ENCODE data around the gene ETV4. TPM values are rescaled to one million over a fixed set of nuclear protein-coding genes. Genes with fewer than 3 reads are reported as not detected.

The ETV4 gene
- polyA plus RNA-seq, 6 donors from 2014 or later: 0.12 TPM; not detected in 5

- Mint-ChIP-seq H3K36me3 (no peaks in the 10 kb centered on the region), H3K9me3 (no peaks in the 10 kb centered on the region), H3K4me3 (no peak overlapping the region), H3K4me1 (peaks cover 4 to 5% (median 5%) of the 10 kb centered on the region in 3 donors), H3K27ac (no peak overlapping the region), H3K27me3 (peaks cover 40 to 58% (median 57%) of the 10 kb centered on the region in 3 donors)
- DNase-seq (no peak), ATAC-seq (ENCODE audit: low read depth in 2 of 2) (no peak)
Measured at GRCh38 chr17:43562679-43563599, 16.8 kb upstream of the ETV4 start.

GRCh38 chr17:43560461-43561427, 14.6 kb upstream of the ETV4 start:
- DNase-seq: no peak
- Mint-ChIP-seq H3K27ac (no peak overlapping the region), H3K4me3 (no peak overlapping the region), H3K4me1 (peaks cover 5 to 9% (median 8%) of the 10 kb centered on the region in 3 donors), H3K36me3 (peaks cover 0 to 7% of the 10 kb centered on the region in 2 donors), H3K9me3 (no peaks in the 10 kb centered on the region), H3K27me3 (peaks cover 47 to 68% (median 64%) of the 10 kb centered on the region in 3 donors)
- ATAC-seq (ENCODE audit: low read depth in 2 of 2): no peak

GRCh38 chr17:43559161-43559816, 13.1 kb upstream of the ETV4 start:
- H3K36me3 Mint-ChIP-seq: peaks cover 0 to 8% of the 10 kb centered on the region in 2 donors
- no peaks in the 10 kb centered on the region for H3K9me3 Mint-ChIP-seq
- DNase-seq (no peak), ATAC-seq (ENCODE audit: low read depth in 2 of 2) (no peak)
- peak overlapping the region in 1 of 6 donors; percentile 9 for H3K27ac Mint-ChIP-seq
- peaks cover 42 to 72% (median 69%) of the 10 kb centered on the region in 3 donors for H3K27me3 Mint-ChIP-seq
- peaks cover 5 to 9% (median 8%) of the 10 kb centered on the region in 3 donors for H3K4me1 Mint-ChIP-seq
- H3K4me3 Mint-ChIP-seq: no peak overlapping the region

- Mint-ChIP-seq H3K9me3 (no peaks in the 10 kb centered on the region), H3K4me3 (no peak overlapping the region), H3K27ac (peak overlapping the region in 1 of 6 donors; percentile 9), H3K4me1 (peaks cover 5 to 9% (median 8%) of the 10 kb centered on the region in 3 donors), H3K36me3 (peaks cover 0 to 8% of the 10 kb centered on the region in 2 donors), H3K27me3 (peaks cover 38 to 72% (median 70%) of the 10 kb centered on the region in 3 donors)
- no peak for DNase-seq
- ATAC-seq (ENCODE audit: low read depth in 2 of 2): no peak
Measured at GRCh38 chr17:43558805-43559160, 12.6 kb upstream of the ETV4 start.

- Mint-ChIP-seq H3K27me3 (peaks cover 26 to 62% (median 54%) of the 10 kb centered on the region in 3 donors), H3K4me3 (no peak overlapping the region)
Measured at GRCh38 chr17:43556292-43556691, 10.2 kb upstream of the ETV4 start.

GRCh38 chr17:43554857-43555256, 8.7 kb upstream of the ETV4 start:
- no peak overlapping the region for H3K4me3 Mint-ChIP-seq
- no peak for DNase-seq
- no peaks in the 10 kb centered on the region for H3K9me3 Mint-ChIP-seq
- peaks cover 0 to 8% of the 10 kb centered on the region in 2 donors for H3K36me3 Mint-ChIP-seq
- no peak overlapping the region for H3K27ac Mint-ChIP-seq
- H3K27me3 Mint-ChIP-seq: peaks cover 27 to 62% (median 55%) of the 10 kb centered on the region in 3 donors
- H3K4me1 Mint-ChIP-seq: peaks cover 0 to 4% (median 4%) of the 10 kb centered on the region in 3 donors
- ATAC-seq (ENCODE audit: low read depth in 2 of 2): no peak

More at GRCh38 chr17:43556292-43556691, 10.2 kb upstream of the ETV4 start:
- Mint-ChIP-seq H3K4me1 (peaks cover 0 to 4% (median 4%) of the 10 kb centered on the region in 3 donors), H3K36me3 (peaks cover 0 to 8% of the 10 kb centered on the region in 2 donors), H3K27ac (no peak overlapping the region), H3K9me3 (no peaks in the 10 kb centered on the region)
- DNase-seq (no peak), ATAC-seq (ENCODE audit: low read depth in 2 of 2) (no peak)

- Mint-ChIP-seq H3K4me3 (peak overlapping the region in 1 of 8 donors; percentile 44), H3K4me1 (peaks cover 0 to 4% (median 4%) of the 10 kb centered on the region in 3 donors), H3K27ac (no peak overlapping the region), H3K36me3 (peaks cover 0 to 8% of the 10 kb centered on the region in 2 donors), H3K27me3 (peaks cover 36 to 63% (median 56%) of the 10 kb centered on the region in 3 donors), H3K9me3 (peaks cover 0 to 2% (median 0%) of the 10 kb centered on the region in 7 donors)
- DNase-seq (no peak), ATAC-seq (ENCODE audit: low read depth in 2 of 2) (no peak)
Measured at GRCh38 chr17:43553573-43553972, 7.4 kb upstream of the ETV4 start.

GRCh38 chr17:43552229-43552837, 6.2 kb upstream of the ETV4 start:
- Mint-ChIP-seq H3K36me3 (peaks cover 0 to 8% of the 10 kb centered on the region in 2 donors), H3K9me3 (peaks cover 0 to 2% (median 0%) of the 10 kb centered on the region in 7 donors), H3K4me1 (peaks cover 0 to 6% (median 4%) of the 10 kb centered on the region in 3 donors), H3K27me3 (peaks cover 44 to 71% (median 63%) of the 10 kb centered on the region in 3 donors), H3K4me3 (no peak overlapping the region), H3K27ac (peak overlapping the region in 1 of 6 donors; percentile 61)
- no peak for ATAC-seq (ENCODE audit: low read depth in 2 of 2)
- DNase-seq: no peak

GRCh38 chr17:43550754-43551153, 4.6 kb upstream of the ETV4 start:
- H3K27me3 Mint-ChIP-seq: peaks cover 41 to 74% (median 63%) of the 10 kb centered on the region in 3 donors
- ATAC-seq (ENCODE audit: low read depth in 2 of 2) (no peak), DNase-seq (no peak)
- H3K4me3 Mint-ChIP-seq: no peak overlapping the region
- peaks cover 8 to 13% (median 10%) of the 10 kb centered on the region in 3 donors for H3K4me1 Mint-ChIP-seq
- H3K9me3 Mint-ChIP-seq: peaks cover 0 to 2% (median 0%) of the 10 kb centered on the region in 7 donors
- H3K27ac Mint-ChIP-seq: no peak overlapping the region
- H3K36me3 Mint-ChIP-seq: peaks cover 0 to under 1% of the 10 kb centered on the region in 2 donors

GRCh38 chr17:43549496-43549895, 3.4 kb upstream of the ETV4 start:
- Mint-ChIP-seq H3K27ac (no peak overlapping the region), H3K4me3 (peak overlapping the region in 1 of 8 donors; percentile 37), H3K4me1 (peaks cover 15 to 20% (median 17%) of the 10 kb centered on the region in 3 donors), H3K27me3 (peaks cover 46 to 71% (median 60%) of the 10 kb centered on the region in 3 donors), H3K9me3 (peaks cover 0 to 2% (median 0%) of the 10 kb centered on the region in 7 donors), H3K36me3 (no peaks in the 10 kb centered on the region)
- ATAC-seq (ENCODE audit: low read depth in 2 of 2): no peak
- no peak for DNase-seq

GRCh38 chr17:43548689-43549379, 2.7 kb upstream of the ETV4 start:
- ATAC-seq (ENCODE audit: low read depth in 2 of 2) (no peak), DNase-seq (no peak)
- no peaks in the 10 kb centered on the region for H3K36me3 Mint-ChIP-seq
- H3K27ac Mint-ChIP-seq: no peak overlapping the region
- H3K9me3 Mint-ChIP-seq: peaks cover 0 to 2% (median 0%) of the 10 kb centered on the region in 7 donors
- peaks cover 16 to 22% (median 18%) of the 10 kb centered on the region in 3 donors for H3K4me1 Mint-ChIP-seq
- peak overlapping the region in 1 of 8 donors; percentile 37 for H3K4me3 Mint-ChIP-seq
- peaks cover 53 to 71% (median 60%) of the 10 kb centered on the region in 3 donors for H3K27me3 Mint-ChIP-seq

Data from naive B cell (primary cell).